K562 (cell line): ENCODE data around the gene ASPRV1. TPM values are rescaled to one million over a fixed set of nuclear protein-coding genes. Genes with fewer than 3 reads are reported as not detected.

ENCODE experiments used
- CHCHD3 ChIP-seq: fragments of 250-450 bp; sonication (Bioruptor Pico); IDR thresholded peaks from 2 replicates; pipeline ENCODE4 v2.1.2; 2022; ENCODE audit warnings: mild to moderate bottlenecking
- ETV1 ChIP-seq: fragments of 450-650 bp; conservative IDR thresholded peaks from 2 replicates; pipeline ENCODE4 v1.6.1; 2016; ENCODE audit warnings: missing genetic modification characterization, control low read depth, low read depth, missing compliant biosample characterization
- FOXA3 ChIP-seq, 2 experiments: fragments of 450-650 bp in 1 of 2; sonication (generic) in 1 of 2; formaldehyde crosslinking; IDR thresholded peaks in 1 of 2; conservative IDR thresholded peaks in 1 of 2; 2 replicates each; pipeline versions ENCODE4 v1.4.0 to v1.8.0; 2020 to 2022; ENCODE audit warnings: mild to moderate bottlenecking in 2 of 2, missing genetic modification reagents in 1 of 2
- FOXM1 ChIP-seq, 2 experiments: fragments of 450-650 bp in 1 of 2; sonication (generic) in 1 of 2; formaldehyde crosslinking in 1 of 2; IDR thresholded peaks; 2 replicates each; pipeline versions ENCODE4 v1.6.1 to v1.9.0; 2017 to 2022; ENCODE audit warnings: low read depth in 2 of 2, mild to moderate bottlenecking in 2 of 2, missing genetic modification reagents in 1 of 2, moderate library complexity in 1 of 2
- HEY1 ChIP-seq: fragments of 250-450 bp; sonication (Bioruptor Pico); IDR thresholded peaks from 2 replicates; pipeline ENCODE4 v1.5.0; 2020; ENCODE audit warnings: mild to moderate bottlenecking, moderate library complexity, borderline replicate concordance
- MEIS2 ChIP-seq: fragments of 450-650 bp; IDR thresholded peaks from 2 replicates; pipeline ENCODE4 v1.6.1; 2014; ENCODE audit warnings: mild to moderate bottlenecking; ENCODE audit not compliant: partially characterized antibody
- NR1H2 ChIP-seq: sonication (generic); formaldehyde crosslinking; IDR thresholded peaks from 2 replicates; pipeline ENCODE4 v1.4.0; 2020; ENCODE audit warnings: mild to moderate bottlenecking, missing genetic modification reagents
- NR3C1 ChIP-seq: sonication (generic); formaldehyde crosslinking; IDR thresholded peaks from 2 replicates; pipeline ENCODE4 v1.8.1; 2022; ENCODE audit warnings: missing genetic modification reagents
- NUFIP1 ChIP-seq: fragments of 450-650 bp; IDR thresholded peaks from 2 replicates; pipeline ENCODE4 v1.6.1; 2018; ENCODE audit not compliant: partially characterized antibody
- SIN3A ChIP-seq, 2 experiments: fragments of 150-350 bp in 1 of 2; IDR thresholded peaks; 2 replicates each; pipeline ENCODE4 v1.6.1; 2011 to 2016; ENCODE audit warnings: borderline replicate concordance in 2 of 2, low read depth in 2 of 2, low read length in 2 of 2, mild to moderate bottlenecking in 2 of 2, moderate library complexity in 2 of 2; ENCODE audit not compliant: control insufficient read depth in 1 of 2
- SRSF7 ChIP-seq: fragments of 200-400 bp; formaldehyde crosslinking; optimal IDR thresholded peaks from 2 replicates; pipeline ENCODE3; 2017; ENCODE audit warnings: mild to moderate bottlenecking, low read depth, low read length
- ZNF764 ChIP-seq: fragments of 250-450 bp; sonication (Bioruptor Pico); IDR thresholded peaks from 2 replicates; pipeline ENCODE4 v1.4.0; 2020; ENCODE audit warnings: low read depth, mild to moderate bottlenecking, moderate library complexity
- ZSCAN32 ChIP-seq: fragments of 450-650 bp; formaldehyde crosslinking; IDR thresholded peaks from 2 replicates; pipeline ENCODE4 v1.4.0; 2020; ENCODE audit warnings: mild to moderate bottlenecking, moderate library complexity
- polyA plus RNA-seq, 8 experiments: library from polyadenylated mRNA; depleted of rRNA in 4 of 8; stranded (reverse) in 5 of 8; unstranded in 3 of 8; fragments of >200 nt; fragmentation: Nextera tagmentation in 2 of 8; fragmentation: Illumina TruSeq in 1 of 8; extraction: Ambion mirVana in 2 of 8; extraction: Trizol in 1 of 8; gene quantifications; 2 replicates each; pipeline versions ENCODE4 v1.2.1 to v1.2.3, GENCODE V29; 2011 to 2014; ENCODE audit warnings: inconsistent platforms in 1 of 8, missing spikeins in 1 of 8
- total RNA-seq, 7 experiments: library from RNA; depleted of rRNA in 6 of 7; stranded (reverse); fragments of >200 nt in 6 of 7; fragmentation: Illumina TruSeq in 2 of 7; extraction: Trizol in 2 of 7; gene quantifications; 2 replicates each; pipeline versions ENCODE4 v1.2.1 to v1.2.3, GENCODE V29; 2011 to 2021; ENCODE audit warnings: low replicate concordance in 1 of 7
- TF ChIP-seq, protein P1 (sequence below): fragments of 250-450 bp; sonication (Bioruptor Pico); IDR thresholded peaks from 2 replicates; pipeline ENCODE4 v1.4.0; 2020
- TF ChIP-seq, protein P2 (sequence below), 3 experiments: fragments of 200-800 bp in 1 of 3; sonication (Bioruptor generic) in 1 of 3; sonication (generic) in 1 of 3; formaldehyde crosslinking in 1 of 3; IDR thresholded peaks; 2 replicates each; pipeline versions ENCODE4 v1.6.1 to v1.8.0; 2016 to 2022; ENCODE audit warnings: mild to moderate bottlenecking in 2 of 3, missing compliant biosample characterization in 2 of 3, missing genetic modification characterization in 2 of 3, missing genetic modification reagents in 1 of 3
- TF ChIP-seq, protein P3 (sequence below): sonication (generic); formaldehyde crosslinking; IDR thresholded peaks from 2 replicates; pipeline ENCODE4 v1.5.0; 2020; ENCODE audit warnings: missing genetic modification reagents

Gene ASPRV1
- total and polyA plus RNA-seq, 9 of the 15 experiments (the other 6 are each of a cell fraction or from before 2014, with no cell fraction given): 0.17 to 0.72 (median 0.47) TPM; not detected in 1

DNA sequence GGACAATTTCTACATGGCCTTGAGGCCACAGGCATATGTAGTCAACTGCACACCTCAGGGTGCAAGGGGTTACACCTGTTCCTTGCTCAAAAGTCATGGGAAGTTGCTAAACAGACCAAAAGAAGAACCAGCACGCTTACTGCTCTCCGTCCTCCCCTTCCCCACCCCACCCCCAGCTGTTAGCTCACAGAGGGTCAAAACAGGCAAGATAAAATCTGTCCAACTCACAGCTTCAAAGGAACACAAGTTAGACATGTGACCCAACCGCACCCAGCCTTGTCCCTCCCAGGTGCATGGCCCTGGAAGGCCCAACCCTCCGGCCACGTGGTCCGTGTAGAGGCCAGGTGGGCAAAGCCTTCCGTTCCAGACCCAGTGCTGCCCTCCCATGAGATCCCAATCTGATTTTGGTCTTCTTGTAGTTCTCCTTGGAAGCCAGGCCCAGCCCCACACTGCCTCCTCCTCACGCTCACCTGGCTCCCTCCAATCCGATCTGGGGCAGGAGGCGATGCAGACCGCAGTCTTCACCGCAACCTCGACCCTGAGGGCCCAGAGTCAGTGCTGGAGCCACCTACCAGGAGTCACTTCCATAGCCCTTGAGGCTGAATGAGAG, 14.5 kb upstream of the ASPRV1 start (continued):
- TF ChIP-seq, protein P1, sequence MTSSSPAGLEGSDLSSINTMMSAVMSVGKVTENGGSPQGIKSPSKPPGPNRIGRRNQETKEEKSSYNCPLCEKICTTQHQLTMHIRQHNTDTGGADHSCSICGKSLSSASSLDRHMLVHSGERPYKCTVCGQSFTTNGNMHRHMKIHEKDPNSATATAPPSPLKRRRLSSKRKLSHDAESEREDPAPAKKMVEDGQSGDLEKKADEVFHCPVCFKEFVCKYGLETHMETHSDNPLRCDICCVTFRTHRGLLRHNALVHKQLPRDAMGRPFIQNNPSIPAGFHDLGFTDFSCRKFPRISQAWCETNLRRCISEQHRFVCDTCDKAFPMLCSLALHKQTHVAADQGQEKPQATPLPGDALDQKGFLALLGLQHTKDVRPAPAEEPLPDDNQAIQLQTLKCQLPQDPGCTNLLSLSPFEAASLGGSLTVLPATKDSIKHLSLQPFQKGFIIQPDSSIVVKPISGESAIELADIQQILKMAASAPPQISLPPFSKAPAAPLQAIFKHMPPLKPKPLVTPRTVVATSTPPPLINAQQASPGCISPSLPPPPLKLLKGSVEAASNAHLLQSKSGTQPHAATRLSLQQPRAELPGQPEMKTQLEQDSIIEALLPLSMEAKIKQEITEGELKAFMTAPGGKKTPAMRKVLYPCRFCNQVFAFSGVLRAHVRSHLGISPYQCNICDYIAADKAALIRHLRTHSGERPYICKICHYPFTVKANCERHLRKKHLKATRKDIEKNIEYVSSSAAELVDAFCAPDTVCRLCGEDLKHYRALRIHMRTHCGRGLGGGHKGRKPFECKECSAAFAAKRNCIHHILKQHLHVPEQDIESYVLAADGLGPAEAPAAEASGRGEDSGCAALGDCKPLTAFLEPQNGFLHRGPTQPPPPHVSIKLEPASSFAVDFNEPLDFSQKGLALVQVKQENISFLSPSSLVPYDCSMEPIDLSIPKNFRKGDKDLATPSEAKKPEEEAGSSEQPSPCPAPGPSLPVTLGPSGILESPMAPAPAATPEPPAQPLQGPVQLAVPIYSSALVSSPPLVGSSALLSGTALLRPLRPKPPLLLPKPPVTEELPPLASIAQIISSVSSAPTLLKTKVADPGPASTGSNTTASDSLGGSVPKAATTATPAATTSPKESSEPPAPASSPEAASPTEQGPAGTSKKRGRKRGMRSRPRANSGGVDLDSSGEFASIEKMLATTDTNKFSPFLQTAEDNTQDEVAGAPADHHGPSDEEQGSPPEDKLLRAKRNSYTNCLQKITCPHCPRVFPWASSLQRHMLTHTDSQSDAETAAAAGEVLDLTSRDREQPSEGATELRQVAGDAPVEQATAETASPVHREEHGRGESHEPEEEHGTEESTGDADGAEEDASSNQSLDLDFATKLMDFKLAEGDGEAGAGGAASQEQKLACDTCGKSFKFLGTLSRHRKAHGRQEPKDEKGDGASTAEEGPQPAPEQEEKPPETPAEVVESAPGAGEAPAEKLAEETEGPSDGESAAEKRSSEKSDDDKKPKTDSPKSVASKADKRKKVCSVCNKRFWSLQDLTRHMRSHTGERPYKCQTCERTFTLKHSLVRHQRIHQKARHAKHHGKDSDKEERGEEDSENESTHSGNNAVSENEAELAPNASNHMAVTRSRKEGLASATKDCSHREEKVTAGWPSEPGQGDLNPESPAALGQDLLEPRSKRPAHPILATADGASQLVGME (CRISPR knock-in tag): peak; percentile 74; the same call in 1 of the 2 replicates
- TF ChIP-seq, protein P2, sequence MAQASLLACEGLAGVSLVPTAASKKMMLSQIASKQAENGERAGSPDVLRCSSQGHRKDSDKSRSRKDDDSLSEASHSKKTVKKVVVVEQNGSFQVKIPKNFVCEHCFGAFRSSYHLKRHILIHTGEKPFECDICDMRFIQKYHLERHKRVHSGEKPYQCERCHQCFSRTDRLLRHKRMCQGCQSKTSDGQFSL (CRISPR knock-in tag; IDR thresholded peaks at IDR 0.05): 0 out of 2 replicates have a peak, but pooled peaks have one; percentile 44
- TF ChIP-seq, protein P2 (tag; IDR thresholded peaks at IDR 0.05): peak in 1 of 2 experiments; percentile 48; a peak in 2 of 4 replicates
- no peak for TF ChIP-seq ZNF764 (CRISPR knock-in tag)
- TF ChIP-seq SRSF7: no peak
- TF ChIP-seq NUFIP1: no peak
- TF ChIP-seq ETV1 (tag): peak; percentile 66
- peak; percentile 84 for TF ChIP-seq FOXM1 (IDR thresholded peaks at IDR 0.05; ENCODE audit: low read depth)
- TF ChIP-seq FOXM1 (CRISPR knock-in tag; IDR thresholded peaks at IDR 0.05; ENCODE audit: low read depth): no peak
- TF ChIP-seq SIN3A (IDR thresholded peaks at IDR 0.05; ENCODE audit: borderline replicate concordance in 2 of 2, control insufficient read depth in 1 of 2, low read depth in 2 of 2, low read length in 2 of 2): no peak
- TF ChIP-seq, protein P3, sequence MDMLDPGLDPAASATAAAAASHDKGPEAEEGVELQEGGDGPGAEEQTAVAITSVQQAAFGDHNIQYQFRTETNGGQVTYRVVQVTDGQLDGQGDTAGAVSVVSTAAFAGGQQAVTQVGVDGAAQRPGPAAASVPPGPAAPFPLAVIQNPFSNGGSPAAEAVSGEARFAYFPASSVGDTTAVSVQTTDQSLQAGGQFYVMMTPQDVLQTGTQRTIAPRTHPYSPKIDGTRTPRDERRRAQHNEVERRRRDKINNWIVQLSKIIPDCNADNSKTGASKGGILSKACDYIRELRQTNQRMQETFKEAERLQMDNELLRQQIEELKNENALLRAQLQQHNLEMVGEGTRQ (CRISPR knock-in tag): peak; percentile 92
- TF ChIP-seq NR3C1 (CRISPR knock-in tag): no peak
- no peak for TF ChIP-seq NR1H2 (CRISPR knock-in tag)
- no peak for TF ChIP-seq CHCHD3 (CRISPR knock-in tag)
- TF ChIP-seq FOXA3 (CRISPR knock-in tag; conservative IDR thresholded peaks at IDR 0.05 in 1 of 2, IDR thresholded peaks at IDR 0.05 in 1 of 2): no peak
- no peak for TF ChIP-seq HEY1
- TF ChIP-seq ZSCAN32 (CRISPR knock-in tag): no peak; the same call in 1 of the 2 replicates
- no peak for TF ChIP-seq MEIS2
